MM.1S (cell line): ENCODE results near the gene RNF126.
"Not testable (repeated sequence)": the region's sequence is repeated elsewhere in the genome, so short reads cannot be mapped to it uniquely, and the experiment has no call there.

Source experiments
- DNase-seq: peaks from one replicate; pipeline ENCODE4 v3.0.0-alpha.2; 2015
- H2AFZ ChIP-seq: fragments of 300-600 bp; sonication (generic); 2 replicates; pipeline ENCODE4 v1.6.0; 2016; ENCODE audit warnings: antibody characterized with exemption, low read length
- H3F3A ChIP-seq: fragments of 300-600 bp; sonication (generic); 2 replicates; pipeline ENCODE4 v1.6.1; 2016; ENCODE audit warnings: mild to moderate bottlenecking, antibody characterized with exemption, low read length, moderate library complexity, mixed read lengths; ENCODE audit not compliant: insufficient read depth
- H3K27ac ChIP-seq: fragments of 300-600 bp; sonication (generic); 2 replicates; pipeline ENCODE4 v1.5.1; 2016; ENCODE audit warnings: mild to moderate bottlenecking, low read length
- H3K27me3 ChIP-seq: fragments of 300-600 bp; sonication (generic); replicated peaks from 2 replicates; pipeline ENCODE4 v1.6.0; 2016; ENCODE audit warnings: low read length; ENCODE audit not compliant: insufficient read depth
- H3K36me3 ChIP-seq: fragments of 300-600 bp; sonication (generic); replicated peaks from 2 replicates; pipeline ENCODE4 v1.6.1; 2016; ENCODE audit warnings: mild to moderate bottlenecking, low read length, mixed read lengths; ENCODE audit not compliant: insufficient read depth
- H3K4me1 ChIP-seq: fragments of 300-600 bp; sonication (generic); 2 replicates; pipeline ENCODE4 v1.6.1; 2016; ENCODE audit warnings: low read length, mixed read lengths
- H3K4me2 ChIP-seq: fragments of 300-600 bp; sonication (generic); 2 replicates; pipeline ENCODE4 v1.6.0; 2016; ENCODE audit warnings: low read depth, low read length
- H3K4me3 ChIP-seq: fragments of 300-600 bp; sonication (generic); 2 replicates; pipeline ENCODE4 v1.5.1; 2016; ENCODE audit warnings: low read length, mixed read lengths
- H3K79me2 ChIP-seq: fragments of 300-600 bp; sonication (generic); 2 replicates; pipeline ENCODE4 v1.6.1; 2016; ENCODE audit warnings: mixed run types, low read length, mixed read lengths
- H3K9ac ChIP-seq: fragments of 300-600 bp; sonication (generic); 2 replicates; pipeline ENCODE4 v1.6.1; 2016; ENCODE audit warnings: low read length, mixed read lengths
- H3K9me2 ChIP-seq: fragments of 300-600 bp; sonication (generic); replicated peaks from 2 replicates; pipeline ENCODE4 v1.6.1; 2016; ENCODE audit warnings: mild to moderate bottlenecking, low read length, mixed read lengths; ENCODE audit not compliant: insufficient read depth
- H3K9me3 ChIP-seq: fragments of 300-600 bp; sonication (generic); replicated peaks from 2 replicates; pipeline ENCODE4 v1.6.1; 2016; ENCODE audit warnings: mild to moderate bottlenecking, low read length, mixed read lengths; ENCODE audit not compliant: insufficient read depth
- H4K20me1 ChIP-seq: fragments of 300-600 bp; sonication (generic); 2 replicates; pipeline ENCODE4 v1.6.1; 2016; ENCODE audit warnings: mild to moderate bottlenecking, low read length, moderate library complexity, mixed read lengths; ENCODE audit not compliant: insufficient read depth
- EZH2 ChIP-seq: fragments of 300-600 bp; sonication (generic); optimal IDR thresholded peaks from 2 replicates; pipeline ENCODE3; 2017; ENCODE audit warnings: low read depth, mild to moderate bottlenecking, antibody characterized with exemption, low read length, mixed read lengths
- EZH2phosphoT487 ChIP-seq: fragments of 300-600 bp; sonication (generic); IDR thresholded peaks from 2 replicates; pipeline ENCODE4 v1.6.1; 2018; ENCODE audit warnings: antibody characterized with exemption, low read length
- TF ChIP-seq, protein P1 (sequence below): fragments of 300-600 bp; sonication (generic); IDR thresholded peaks from 2 replicates; pipeline ENCODE4 v1.5.1; 2016; ENCODE audit warnings: antibody characterized with exemption, low read length, mixed read lengths

Gene RNF126

DNA sequence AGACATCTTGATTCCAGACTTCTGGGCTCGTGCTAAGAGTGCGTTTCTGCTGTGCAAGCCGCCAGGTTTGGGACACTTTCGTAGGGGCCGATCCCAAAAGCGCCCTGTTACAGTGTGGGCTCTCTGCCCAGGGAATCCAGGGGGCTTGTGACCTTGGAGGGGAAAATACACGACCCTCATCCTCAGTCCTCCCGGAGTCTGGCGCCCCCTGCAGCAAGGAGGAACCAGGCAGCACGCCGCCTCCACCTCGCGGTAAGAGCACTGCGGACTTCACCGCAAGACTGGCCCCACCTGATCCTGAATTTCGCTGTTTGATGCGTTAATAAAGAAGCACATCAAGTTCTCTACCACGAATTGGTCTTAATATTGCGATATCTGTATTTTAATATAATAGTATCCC, 34.8 kb downstream of the RNF126 start:
- H3F3A ChIP-seq: 0 out of 2 replicates have a peak, but pooled peaks cover 6% of the 10 kb centered on the region
- H2AFZ ChIP-seq: no peak overlapping the region
- H4K20me1 ChIP-seq: no peaks in the 10 kb centered on the region
- H3K27me3 ChIP-seq: no peaks in the 10 kb centered on the region
- no peak for TF ChIP-seq EZH2
- TF ChIP-seq, protein P1, sequence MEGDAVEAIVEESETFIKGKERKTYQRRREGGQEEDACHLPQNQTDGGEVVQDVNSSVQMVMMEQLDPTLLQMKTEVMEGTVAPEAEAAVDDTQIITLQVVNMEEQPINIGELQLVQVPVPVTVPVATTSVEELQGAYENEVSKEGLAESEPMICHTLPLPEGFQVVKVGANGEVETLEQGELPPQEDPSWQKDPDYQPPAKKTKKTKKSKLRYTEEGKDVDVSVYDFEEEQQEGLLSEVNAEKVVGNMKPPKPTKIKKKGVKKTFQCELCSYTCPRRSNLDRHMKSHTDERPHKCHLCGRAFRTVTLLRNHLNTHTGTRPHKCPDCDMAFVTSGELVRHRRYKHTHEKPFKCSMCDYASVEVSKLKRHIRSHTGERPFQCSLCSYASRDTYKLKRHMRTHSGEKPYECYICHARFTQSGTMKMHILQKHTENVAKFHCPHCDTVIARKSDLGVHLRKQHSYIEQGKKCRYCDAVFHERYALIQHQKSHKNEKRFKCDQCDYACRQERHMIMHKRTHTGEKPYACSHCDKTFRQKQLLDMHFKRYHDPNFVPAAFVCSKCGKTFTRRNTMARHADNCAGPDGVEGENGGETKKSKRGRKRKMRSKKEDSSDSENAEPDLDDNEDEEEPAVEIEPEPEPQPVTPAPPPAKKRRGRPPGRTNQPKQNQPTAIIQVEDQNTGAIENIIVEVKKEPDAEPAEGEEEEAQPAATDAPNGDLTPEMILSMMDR: 0 out of 2 replicates have a peak, but pooled peaks have one; percentile 17
- no peak overlapping the region for H3K4me3 ChIP-seq
- no peaks in the 10 kb centered on the region for H3K9me3 ChIP-seq
- DNase-seq: no peak
- H3K9ac ChIP-seq: no peak overlapping the region
- H3K9me2 ChIP-seq: no peaks in the 10 kb centered on the region
- H3K4me2 ChIP-seq: no peak overlapping the region
- peaks cover 4% of the 10 kb centered on the region; the same call in 1 of the 2 replicates for H3K4me1 ChIP-seq
- H3K27ac ChIP-seq: no peak overlapping the region
- H3K79me2 ChIP-seq: peaks cover 55% of the 10 kb centered on the region
- H3K36me3 ChIP-seq: no peaks in the 10 kb centered on the region

DNA sequence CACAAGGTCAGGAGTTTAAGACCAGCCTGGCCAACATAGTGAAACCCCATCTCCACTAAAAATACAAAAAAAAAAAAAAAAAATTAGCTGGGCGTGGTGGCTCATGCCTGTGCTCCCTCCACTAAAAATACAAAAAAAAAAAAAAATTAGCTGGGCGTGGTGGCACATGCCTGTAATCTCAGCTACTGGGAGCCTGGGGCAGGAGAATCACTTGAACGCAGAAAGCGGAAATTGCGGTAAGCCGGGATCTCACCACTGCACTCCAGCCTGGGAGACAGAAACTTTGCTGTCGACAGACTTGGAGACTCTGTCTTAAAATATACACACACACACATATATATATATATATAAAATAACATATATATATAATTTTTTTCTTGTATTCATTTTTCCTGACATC, 36.4 kb downstream of the RNF126 start:
- H3K36me3 ChIP-seq, H3K9ac ChIP-seq, DNase-seq, H3K27ac ChIP-seq, H3K9me2 ChIP-seq, H3K4me1 ChIP-seq, H3K4me2 ChIP-seq, H4K20me1 ChIP-seq, H3F3A ChIP-seq, H3K27me3 ChIP-seq, H3K9me3 ChIP-seq, H3K4me3 ChIP-seq, H2AFZ ChIP-seq: not testable (repeated sequence)
- H3K79me2 ChIP-seq: peaks cover 39% of the 10 kb centered on the region

DNA sequence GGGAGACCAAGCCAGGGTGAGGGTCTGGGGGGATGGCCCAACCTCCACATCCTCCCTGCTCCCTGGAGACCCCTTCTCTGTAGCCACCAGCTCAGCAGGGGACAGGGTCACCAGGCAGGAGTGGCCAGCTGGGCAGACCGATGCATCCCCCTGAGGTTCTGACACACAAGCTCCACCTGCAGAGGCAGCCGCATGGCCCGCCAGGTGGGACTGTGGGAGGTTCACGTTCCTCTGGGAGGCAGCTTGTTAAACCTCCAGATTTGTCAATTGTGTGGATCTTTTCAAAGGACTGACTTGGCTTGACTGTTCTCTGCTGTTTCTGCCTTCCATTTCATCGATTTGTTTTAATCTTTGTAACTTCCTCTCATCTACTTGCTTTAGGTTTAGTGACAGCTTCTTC, 37.8 kb downstream of the RNF126 start:
- peaks cover 26% of the 10 kb centered on the region for H3K79me2 ChIP-seq
- H3K4me3 ChIP-seq: no peak overlapping the region
- H3K9me2 ChIP-seq: no peaks in the 10 kb centered on the region
- H3F3A ChIP-seq: no peaks in the 10 kb centered on the region
- no peak for TF ChIP-seq EZH2phosphoT487
- TF ChIP-seq, protein P1: no peak
- TF ChIP-seq EZH2: no peak
- DNase-seq: no peak
- no peaks in the 10 kb centered on the region for H4K20me1 ChIP-seq
- no peaks in the 10 kb centered on the region for H3K27me3 ChIP-seq
- no peak overlapping the region for H3K4me2 ChIP-seq
- H3K27ac ChIP-seq: no peak overlapping the region
- H3K36me3 ChIP-seq: no peaks in the 10 kb centered on the region
- H2AFZ ChIP-seq: no peak overlapping the region
- no peaks in the 10 kb centered on the region for H3K9me3 ChIP-seq
- H3K4me1 ChIP-seq: no peaks in the 10 kb centered on the region
- H3K9ac ChIP-seq: no peak overlapping the region

DNA sequence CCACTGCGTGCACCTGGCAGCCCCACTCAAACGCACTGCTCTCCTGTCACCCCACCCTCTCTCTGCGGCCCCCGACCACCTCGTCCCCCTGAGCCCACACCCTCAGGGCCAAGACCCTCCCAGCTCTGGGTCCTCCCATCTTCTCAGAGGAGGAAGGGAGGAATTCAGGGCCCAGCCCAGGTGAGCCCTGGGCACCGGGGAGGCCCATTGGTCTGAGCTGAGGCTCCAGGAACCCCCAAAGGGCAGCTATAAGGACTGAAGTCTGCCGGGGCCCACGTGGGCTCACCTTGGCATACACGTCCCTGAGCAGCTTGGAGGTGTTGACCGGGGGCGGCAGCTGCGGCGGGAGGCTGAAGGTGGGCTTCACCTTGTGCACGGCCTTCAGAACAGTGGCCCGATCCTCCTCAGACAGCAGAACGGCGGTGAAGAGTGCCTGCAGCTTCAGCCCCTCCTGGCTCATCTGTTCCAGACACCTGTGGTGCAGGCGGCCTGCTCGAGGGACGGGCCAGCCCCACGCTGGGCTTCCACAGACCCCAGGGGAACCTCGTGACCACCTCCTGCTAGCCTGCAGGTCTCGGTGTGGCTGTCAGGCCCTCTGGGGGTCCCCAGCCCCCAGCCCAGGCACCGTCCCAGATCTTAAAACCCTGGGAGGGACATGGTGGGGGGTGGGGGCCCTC, 38.4 kb downstream of the RNF126 start:
- no peaks in the 10 kb centered on the region for H3F3A ChIP-seq
- no peaks in the 10 kb centered on the region for H3K36me3 ChIP-seq
- no peak overlapping the region for H2AFZ ChIP-seq
- peaks cover 21% of the 10 kb centered on the region for H3K79me2 ChIP-seq
- no peaks in the 10 kb centered on the region for H3K4me1 ChIP-seq
- no peaks in the 10 kb centered on the region for H3K27me3 ChIP-seq
- no peak overlapping the region for H3K4me2 ChIP-seq
- no peaks in the 10 kb centered on the region for H3K9me2 ChIP-seq
- H3K4me3 ChIP-seq: no peak overlapping the region
- TF ChIP-seq EZH2 (no peak), EZH2phosphoT487 (no peak)
- TF ChIP-seq, protein P1: no peak
- no peak overlapping the region for H3K9ac ChIP-seq
- no peak for DNase-seq
- H4K20me1 ChIP-seq: no peaks in the 10 kb centered on the region
- no peaks in the 10 kb centered on the region for H3K9me3 ChIP-seq
- H3K27ac ChIP-seq: no peak overlapping the region
